GM10248 (cell line): ENCODE measurements around the gene ASS1.
A peak's percentile ranks its signal among the peaks of the same experiment; 100 is the strongest.

Experiments used
- CTCF ChIA-PET: fragments of 300-600 bp; sonication (Branson Sonifier 250); formaldehyde crosslinking; extraction: SDS; loops from one replicate; lab custom pipeline; 2021; ENCODE audit warnings: antibody characterized with exemption; lab: Yijun Ruan, JAX
- POLR2A ChIA-PET: fragments of 350-650 bp; sonication (Branson Sonifier 250); formaldehyde crosslinking; extraction: SDS; loops from one replicate; lab custom pipeline; 2020; ENCODE audit warnings: antibody characterized with exemption; lab: Yijun Ruan, JAX
- DNase-seq: peaks from one replicate; pipeline ENCODE4 v3.0.0; 2012; ENCODE audit errors: extremely low spot score
- CTCF ChIP-seq: IDR thresholded peaks from 2 replicates; pipeline ENCODE4 v1.5.1; 2012; ENCODE audit warnings: mild to moderate bottlenecking, low read depth; ENCODE audit errors: extremely low read depth, missing control alignments, control extremely low read depth

ASS1 gene

DNA sequence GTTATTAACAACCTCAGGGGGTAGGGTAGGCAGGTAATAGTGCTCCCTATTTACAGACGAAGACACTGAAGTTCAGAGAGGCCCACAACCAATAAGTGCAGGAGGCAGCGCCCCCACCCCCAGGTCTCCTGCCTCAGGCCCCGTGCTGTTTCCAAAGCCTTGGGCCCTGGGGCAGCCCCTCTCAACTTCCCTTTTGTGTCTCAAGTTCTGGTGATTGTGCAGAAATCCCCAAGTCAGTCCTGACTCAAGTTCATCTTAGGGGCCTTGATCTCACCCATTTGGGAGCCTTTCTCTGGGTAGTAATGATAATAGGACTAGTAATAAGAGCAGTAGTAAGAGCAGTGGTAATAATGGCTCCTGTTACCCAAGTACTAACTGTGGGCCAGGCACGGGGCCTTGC, 35.5 kb upstream of the ASS1 start:
- TF ChIP-seq CTCF, result no peak
- no peak for DNase-seq
- ChIA-PET CTCF (no interaction called here), POLR2A (no interaction called here)

GRCh38 chr9:130410443-130410842, 34.3 kb upstream of the ASS1 start:
- CTCF ChIA-PET, result no interaction called here
- DNase-seq, result no peak
- POLR2A ChIA-PET, result no interaction called here
- no peak for TF ChIP-seq CTCF

DNA sequence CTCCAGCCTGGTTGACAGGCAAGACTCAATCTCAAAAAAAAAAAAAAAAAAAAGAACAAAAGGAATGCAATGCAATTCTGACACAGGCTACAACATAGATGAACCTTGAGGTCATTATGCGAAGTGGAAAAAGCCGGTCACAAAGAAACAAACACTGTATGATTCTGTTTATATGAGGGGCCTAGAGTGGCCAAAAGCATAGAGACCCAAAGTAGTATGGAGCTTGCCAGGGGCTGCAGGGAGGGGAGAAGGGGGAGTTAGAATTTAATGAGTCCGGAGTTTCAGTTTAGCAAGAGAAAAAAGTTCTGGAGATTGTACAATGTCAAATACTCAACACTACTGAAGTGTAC, 33.2 kb upstream of the ASS1 start:
- POLR2A ChIA-PET, result no interaction called here
- CTCF ChIA-PET, result no interaction called here
- TF ChIP-seq CTCF, result no peak
- no peak for DNase-seq

DNA sequence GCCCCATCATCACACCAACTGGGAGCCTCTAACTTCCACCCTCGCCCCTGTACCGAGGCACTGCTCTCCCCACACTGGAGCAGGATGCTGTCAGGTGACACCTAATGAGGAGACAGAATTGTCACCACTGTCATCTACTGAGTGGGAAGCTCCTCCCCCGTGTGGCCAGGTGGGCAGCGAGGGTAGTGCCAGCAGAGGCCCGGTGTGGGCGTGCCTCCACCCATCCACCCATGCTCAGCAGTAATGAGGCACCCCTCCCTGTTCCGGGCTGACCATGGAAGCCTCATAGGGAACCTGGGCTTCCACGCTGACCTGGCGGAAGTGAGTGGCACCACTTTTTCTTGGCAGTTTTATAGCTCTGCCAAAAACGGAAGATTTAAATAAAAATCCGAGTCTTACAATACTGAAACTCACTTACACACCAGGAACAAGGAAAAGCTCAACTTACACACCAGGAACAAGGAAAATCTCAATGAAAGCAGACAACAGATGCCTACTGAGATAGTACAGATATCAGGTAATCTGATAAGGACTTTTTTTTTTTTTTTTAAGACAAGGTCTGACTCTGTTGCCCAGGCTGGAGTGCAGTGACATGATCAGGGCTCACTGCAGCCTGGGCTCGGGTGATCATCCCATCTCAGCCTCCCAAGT, 30.6 kb upstream of the ASS1 start:
- no peak for TF ChIP-seq CTCF
- POLR2A ChIA-PET, result no interaction called here
- no peak for DNase-seq
- CTCF ChIA-PET, result no interaction called here

- DNase-seq, result no peak
- no peak for TF ChIP-seq CTCF
- ChIA-PET CTCF (no interaction called here), POLR2A (no interaction called here)
These were observed 29.6 kb upstream of the ASS1 start for GRCh38 chr9:130414910-130415746.

DNA sequence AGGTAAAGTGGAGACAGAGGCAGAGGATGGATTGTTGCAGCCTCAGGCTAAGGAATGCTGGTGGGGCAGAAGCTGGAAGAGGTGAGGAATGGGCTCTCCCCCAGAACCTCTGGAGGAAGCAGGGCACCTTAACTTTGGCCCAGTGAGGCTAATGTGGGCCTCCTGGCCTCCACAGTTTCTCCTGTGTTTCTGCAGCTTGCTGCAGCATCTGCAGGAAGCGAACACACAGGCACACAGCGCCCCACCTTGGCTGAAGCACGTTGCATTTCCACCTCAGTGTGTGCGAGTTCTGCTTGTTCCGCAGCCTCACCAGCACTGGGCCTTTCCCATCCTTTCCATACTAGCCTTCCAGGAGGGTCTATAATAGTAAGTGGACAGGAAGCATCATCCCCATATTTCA, 27.2 kb upstream of the ASS1 start:
- ChIA-PET CTCF (no interaction called here), POLR2A (no interaction called here)
- DNase-seq, result no peak
- peak; percentile 16 for TF ChIP-seq CTCF
